GM18499 (cell line): Measurements from ENCODE around the gene OR52K1.
"Not testable (repeated sequence)": the region's sequence is repeated elsewhere in the genome, so short reads cannot be mapped to it uniquely, and the experiment has no call there.

Source experiments
- ATAC-seq: cut with Tn5 transposase; IDR thresholded peaks from one replicate; pipeline ENCODE4 v1.9.1; 2021; ENCODE audit warnings: moderate number of reproducible peaks; ENCODE audit not compliant: insufficient read depth, unreplicated experiment

OR52K1 gene

DNA sequence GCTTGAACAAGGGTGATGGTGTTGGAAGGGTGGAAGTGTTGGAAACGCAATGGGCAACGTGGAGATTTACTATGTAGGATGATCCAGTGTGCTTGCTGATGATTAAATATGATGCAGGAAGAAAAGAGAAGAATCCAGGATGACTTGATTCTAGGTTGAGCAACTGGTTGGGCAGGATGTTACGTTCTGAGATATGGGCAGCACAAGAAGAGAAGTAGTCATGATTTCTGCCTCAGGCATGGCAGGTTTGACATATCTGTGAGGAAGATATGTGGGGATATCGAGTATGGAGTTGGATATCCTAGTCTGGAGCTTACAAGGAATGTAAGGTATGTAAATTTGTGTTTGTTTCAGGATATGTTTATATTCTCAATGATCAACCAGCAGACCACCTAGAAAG lies 1.9 kb downstream of the OR52K1 start:
- no peak for ATAC-seq

DNA sequence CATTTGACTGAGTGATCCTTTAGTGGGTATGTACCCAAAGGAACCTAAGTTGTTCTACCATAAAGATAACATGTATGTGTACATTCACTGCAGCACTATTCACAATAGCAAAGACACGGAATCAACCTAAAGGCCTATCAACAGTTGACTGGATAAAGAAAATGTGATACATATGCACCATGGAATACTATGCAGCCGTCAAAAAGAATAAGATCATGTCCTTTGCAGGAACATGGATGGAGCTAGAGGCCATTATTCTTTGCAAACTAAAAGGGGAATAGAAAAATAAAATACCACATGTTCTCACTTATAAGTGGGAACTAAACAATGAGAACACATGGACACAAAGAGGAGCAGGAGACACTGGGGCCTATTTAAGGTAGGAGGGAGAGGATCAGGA lies 9.0 kb downstream of the OR52K1 start:
- not testable (repeated sequence) for ATAC-seq

DNA sequence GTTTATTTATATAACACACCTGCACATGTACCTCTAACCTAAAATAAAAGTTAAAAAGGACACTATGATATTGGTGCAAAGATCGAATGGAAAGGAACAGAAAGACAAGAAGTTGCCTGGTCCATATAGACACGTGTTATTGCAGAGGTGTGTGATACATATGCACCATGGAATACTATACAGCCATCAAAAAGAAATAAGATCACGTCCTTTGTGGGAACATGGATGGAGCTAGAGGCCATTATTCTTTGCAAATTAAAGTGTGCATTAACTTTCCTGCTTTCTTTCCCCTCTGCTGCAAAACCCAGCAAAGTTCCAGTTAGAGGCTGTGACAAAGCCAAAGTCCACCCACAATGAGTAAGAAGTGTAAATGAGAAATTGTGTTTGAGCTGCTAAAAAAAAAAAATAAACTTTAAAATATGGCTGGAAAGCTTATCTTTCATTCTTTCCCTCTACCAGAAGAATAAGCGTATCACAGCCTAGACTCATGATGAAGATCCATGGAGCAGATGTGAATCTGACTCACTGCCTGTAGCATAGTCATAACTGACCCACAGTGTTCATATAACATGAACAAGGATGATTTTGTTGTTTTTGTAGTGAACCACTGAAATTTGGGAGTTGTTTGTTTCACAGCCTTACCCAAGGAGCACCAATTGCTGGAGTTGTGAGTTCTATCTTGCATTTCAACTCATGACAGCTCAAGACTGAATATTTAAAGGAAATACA lies 9.6 kb downstream of the OR52K1 start:
- no peak for ATAC-seq

DNA sequence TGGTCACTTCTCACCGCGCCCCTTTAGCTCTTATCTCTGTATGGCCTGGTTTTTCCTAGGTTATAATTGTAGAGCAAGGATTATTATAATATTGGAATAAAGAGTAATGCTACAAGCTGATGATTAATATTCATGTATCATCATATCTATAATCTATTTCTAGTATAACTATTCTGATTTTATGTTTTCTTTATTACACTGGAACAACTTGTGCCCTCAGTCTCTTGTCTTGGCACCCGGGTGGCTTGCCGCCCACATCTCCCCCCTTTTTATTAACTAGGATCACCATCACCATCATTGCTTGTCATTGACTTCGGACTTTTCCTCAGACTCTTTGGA lies 11.0 kb downstream of the OR52K1 start:
- no peak for ATAC-seq

DNA sequence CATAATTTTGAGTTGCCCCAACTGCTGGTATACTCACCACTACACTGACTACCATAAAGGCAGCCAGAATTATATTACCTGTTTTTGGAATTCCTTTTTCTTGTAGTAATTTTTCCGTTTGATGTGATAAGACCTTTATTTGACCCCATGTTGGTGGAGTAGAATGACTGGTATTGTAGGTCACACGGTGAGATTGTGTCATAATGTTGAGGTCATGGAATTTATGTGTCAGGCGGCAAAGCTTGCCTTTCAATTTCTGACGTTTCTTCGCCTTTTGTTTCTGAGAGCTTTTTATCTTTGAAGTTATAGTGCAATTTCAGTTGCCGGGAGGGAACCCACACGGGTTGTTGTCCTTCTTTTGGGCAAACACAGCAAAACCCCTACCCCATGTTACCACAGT lies 13.0 kb downstream of the OR52K1 start:
- no peak for ATAC-seq

DNA sequence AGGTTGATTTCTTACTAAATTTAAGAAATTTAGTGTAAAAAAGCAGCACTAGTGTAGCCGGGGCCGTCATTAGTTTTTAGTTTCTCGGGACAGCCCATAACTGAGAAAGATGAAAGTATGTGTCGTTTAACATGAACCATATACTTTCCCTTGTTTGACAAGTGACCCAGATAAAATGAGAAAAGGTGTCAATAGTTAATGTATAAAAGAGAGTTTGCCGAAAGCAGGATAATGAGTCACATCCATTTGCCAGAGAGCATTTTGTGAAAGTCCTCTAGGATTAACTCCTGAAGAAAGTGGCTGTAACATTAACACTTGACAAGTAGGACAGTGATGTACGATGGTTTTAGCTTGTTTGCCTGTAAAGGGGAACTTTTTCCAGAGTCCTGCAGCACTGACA lies 13.5 kb downstream of the OR52K1 start:
- no peak for ATAC-seq

DNA sequence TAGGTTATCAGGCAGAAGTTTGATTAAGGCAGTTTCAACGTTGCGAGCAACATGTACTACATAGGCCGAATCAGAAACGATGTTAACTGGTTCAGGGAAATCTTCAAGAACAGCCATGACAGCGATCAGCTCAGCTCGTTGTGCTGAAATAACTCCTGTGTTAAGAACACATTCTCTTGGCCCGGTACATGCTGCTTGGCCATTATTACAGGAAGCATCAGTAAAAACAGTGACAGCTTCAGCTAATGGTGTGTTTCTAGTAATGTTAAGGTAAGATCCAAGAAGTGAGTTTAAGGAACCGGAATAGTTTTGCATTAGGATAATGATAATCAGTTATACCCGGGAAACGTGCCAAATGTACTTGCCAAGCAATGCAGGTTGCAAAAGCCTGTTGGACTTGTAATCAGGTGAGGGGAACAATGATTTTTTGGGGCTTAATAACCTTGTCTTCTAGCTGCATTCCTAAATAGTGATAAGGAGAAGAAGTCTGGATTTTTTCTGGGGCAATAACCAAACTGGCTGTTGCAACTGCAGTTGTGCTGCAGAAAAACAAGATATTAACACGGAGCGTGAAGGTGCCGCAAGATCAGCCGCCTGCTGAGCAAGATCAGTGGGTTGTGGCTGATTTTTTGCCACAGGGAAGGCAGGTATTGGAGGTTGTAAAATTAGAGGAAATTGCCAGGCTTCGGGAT lies 14.3 kb downstream of the OR52K1 start:
- ATAC-seq, result no peak

DNA sequence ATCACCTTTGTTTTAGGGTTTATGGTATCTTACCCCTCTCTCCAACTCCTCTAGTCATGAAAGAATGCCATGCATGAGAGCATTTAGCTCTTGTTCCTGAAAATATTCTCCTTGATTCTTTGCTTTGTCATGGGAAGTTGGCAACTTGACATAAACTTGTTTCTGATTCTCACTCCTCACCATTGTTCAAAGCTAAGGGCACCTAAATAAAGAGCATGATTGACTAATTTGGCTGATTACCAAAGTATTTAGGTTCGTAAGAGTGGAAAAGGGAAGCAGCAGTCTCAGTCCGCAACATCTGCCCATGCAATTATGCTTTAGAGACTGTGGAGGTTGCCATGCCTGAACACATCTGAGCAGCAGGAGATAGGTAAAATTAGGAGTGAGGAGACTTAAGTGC lies 26.4 kb downstream of the OR52K1 start:
- ATAC-seq, result no peak

DNA sequence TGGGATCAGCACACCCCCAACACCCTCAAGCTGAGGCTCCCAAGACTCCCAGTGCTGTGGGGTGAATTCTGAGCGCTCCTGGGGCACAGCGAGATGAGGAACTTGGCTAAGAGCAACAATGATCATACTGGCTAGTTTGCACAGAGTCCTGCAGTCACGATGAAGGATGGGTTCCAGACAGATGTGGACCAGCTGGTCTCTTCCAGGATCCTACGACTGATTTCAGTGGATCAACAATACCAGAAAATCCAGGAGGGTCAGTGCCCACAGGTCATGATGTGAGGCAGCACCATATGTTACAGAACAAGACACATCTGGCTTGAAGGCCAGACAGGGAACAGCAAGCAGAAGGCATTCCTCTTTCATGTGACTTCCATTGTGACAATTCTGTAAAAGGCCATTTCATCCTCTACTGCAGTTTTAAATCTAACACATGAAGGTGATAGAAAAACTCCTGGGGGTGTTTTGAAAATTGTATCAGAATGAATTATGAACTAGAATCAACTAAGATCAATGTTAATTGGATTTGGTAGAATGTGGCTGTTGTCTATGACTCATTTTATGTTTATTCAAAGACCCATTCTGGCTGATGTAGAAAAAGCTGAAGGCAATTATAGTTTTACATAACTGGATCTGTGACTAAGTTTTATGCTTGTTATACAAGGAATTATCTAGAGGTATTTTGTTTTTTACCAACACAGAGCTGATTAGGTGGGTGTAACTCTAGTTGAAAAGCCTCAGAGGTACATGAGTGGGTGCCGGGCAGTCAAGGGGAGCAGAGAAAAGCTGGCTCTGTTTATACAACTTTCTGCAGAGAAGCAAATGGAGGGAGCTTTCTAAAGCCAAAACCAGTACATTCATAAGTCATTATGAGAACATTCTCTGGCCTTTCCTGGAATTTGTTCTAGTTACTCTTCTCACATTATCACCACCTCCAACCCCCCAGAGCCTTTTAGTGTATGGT lies 29.1 kb downstream of the OR52K1 start:
- ATAC-seq, result no peak

DNA sequence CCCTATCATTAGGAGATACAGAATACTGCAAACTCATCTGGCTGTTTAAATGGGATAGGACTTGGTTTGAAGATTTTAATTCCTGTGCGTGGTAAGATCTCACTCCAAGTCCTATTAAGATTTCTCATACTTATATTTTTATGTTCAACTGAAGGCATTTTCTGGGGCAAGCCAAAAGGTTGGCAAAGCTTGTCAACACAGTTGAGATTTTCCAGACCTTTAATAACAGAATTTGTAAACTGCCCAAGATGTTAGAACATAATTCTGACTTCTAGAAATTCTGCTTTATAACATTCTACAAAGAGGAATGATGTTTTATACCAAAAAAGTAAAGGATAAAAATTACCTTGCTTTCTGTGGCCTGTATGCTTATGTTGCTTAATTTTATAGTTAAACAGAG lies 31.8 kb downstream of the OR52K1 start:
- ATAC-seq, result no peak

DNA sequence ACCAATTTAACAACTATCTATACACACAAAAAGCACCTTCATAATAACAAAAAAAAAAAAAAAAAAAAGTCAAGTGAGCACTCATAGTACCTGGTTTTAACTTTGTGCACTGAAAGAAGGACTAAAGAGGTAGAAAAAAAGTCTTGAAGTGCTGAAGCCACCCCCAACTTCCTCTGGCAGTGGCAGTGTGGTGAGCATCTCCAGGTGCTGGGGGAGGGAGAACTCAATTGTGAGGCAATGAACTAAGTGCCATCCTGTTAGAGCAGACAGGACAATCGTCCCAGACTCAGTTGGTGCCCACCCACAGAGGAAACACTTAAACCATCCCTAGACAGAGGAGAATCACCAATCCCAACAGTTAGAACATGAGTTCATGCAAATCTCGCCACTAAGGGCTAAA lies 39.9 kb downstream of the OR52K1 start:
- ATAC-seq, result no peak

DNA sequence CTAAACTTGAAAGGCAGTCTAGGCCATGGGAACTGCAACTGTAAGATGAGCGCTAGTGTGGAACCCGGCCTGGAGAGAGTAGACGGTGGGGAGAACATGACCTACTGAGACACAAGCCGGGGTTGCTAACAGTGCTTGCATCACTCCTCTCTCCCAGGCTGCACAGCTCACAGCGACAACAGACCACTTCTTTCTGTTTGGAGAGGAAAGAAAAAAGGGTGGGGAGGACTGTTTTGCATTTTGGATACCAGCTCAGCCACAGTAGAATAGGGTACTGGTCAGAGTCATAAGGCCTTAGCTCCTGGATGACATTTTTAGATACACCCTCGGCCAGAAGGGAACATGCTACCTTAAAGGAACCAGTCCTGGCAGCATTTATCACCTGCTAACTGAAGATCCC lies 40.3 kb downstream of the OR52K1 start:
- no peak for ATAC-seq

DNA sequence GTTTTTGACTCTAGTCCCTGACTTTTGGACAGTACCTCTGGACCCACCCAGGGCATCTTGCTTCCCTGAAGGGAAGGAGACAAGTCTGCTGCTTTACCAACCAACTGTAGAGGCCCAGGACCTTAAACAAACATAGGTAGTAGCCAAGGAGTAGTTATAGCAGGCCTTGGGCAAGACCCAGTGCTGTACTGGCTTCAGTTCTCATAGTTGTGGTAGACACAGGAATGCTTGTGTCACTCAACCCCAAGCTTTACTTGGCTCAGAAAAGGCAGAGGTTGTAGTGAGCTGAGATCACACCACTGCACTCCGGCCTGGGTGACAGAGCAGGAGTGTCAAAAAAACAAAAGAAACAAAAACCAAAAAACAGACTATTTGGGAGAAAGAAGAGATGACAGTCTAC lies 41.2 kb downstream of the OR52K1 start:
- ATAC-seq, result no peak

DNA sequence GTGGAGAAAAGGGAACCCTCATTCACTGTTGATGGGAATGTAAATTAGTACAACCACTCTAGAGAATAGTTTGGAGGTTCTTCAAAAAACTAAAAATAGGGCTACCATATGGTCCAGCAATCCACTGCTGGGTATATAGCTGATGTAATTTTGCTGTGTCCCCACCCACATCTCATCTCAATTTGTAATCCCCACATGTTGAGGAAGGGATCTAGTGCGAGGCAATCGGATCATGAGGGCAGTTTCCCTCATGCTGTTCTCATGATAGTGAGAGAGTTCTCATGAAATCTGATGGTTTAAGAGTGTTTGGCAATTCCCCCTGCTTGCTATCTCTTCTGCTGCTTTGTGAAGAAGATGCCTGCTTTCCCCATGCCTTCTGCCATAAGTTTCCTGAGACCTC lies 45.5 kb downstream of the OR52K1 start:
- ATAC-seq, result no peak

DNA sequence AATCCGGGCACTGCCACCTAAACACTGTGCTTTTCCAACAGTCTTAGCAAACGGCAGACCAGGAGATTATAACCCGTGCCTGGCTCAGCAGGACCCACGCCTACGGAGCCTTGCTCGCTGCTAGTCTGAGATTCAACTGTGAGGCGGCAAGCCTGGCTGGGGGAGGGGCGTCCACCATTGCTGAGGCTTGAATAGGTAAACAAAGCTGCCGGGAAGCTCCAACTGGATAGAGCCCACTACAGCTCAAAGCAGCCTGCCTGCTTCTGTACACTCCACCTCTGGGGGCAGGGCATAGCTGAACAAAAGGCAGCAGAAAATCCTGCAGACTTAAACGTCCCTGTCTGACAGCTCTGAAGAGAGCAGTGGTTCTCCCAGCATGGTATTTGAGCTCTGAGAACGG lies 49.2 kb downstream of the OR52K1 start:
- ATAC-seq, result not testable (repeated sequence)

DNA sequence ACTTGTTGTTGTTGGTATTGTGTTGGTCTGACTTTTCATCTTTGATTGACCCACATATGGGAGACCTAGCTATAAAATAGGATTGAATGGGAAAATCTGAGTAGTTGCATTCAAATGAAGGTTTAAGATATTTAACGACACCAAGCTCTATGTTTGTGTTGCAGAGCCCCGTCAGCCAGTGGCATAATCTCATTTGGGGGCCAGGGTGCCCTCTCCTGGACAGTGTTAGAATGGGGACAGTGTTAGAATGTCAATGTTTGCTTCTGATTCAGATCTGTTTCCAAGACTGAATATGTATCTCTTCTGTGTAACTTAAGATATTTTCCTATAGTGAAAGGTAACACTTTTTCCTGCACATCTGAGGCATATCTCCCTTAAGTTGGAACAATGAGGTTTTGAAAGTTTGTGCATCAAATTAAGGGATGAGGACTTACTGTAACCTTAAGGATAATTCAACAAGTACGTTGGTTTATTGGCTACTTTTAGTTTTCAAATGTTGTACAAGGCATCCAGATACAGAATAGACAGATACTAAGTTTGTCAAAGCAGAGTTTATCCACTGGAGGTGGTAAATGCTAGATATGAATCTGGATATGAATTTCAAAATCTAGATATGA lies 57.3 kb downstream of the OR52K1 start:
- peak; percentile 82 for ATAC-seq

DNA sequence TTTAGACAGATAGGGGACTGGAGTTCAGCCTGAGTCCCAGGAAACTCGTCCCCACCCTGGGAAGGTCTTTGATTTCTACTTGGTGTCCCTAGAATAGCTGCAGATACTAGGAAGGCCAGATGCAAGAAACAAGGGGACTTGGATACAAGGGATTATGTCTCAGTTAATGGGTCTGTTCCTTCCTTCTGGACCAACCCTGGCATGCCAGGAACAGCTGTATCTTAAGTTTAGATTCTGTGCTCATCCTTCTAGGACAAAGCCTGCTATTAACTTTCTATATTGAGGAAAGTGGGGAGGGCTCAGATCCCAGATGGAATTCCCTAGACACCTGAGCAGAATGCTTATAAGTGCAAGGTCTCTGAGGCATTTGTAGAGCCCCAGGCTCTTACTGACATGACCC lies 58.6 kb downstream of the OR52K1 start:
- no peak for ATAC-seq
